GM12878 (cell line): ENCODE measurements around the gene GPATCH2L. TPM values are rescaled to one million over a fixed set of nuclear protein-coding genes. Genes with fewer than 3 reads are reported as not detected.

ENCODE experiments used
- ATAC-seq: fragments of 200-7000 bp; cut with Tn5 transposase; 3 replicates; pipeline ENCODE4 v1.9.1; 2020; ENCODE audit warnings: mild to moderate bottlenecking, moderate library complexity
- BruUV-seq: library from RNA; stranded (reverse); fragments of 400-500 nt; replicated peaks from 2 replicates; lab custom pipeline; 2021; lab: Mats Ljungman, UMichigan
- CTCF ChIA-PET: fragments of 300-600 bp; sonication (Branson Sonifier 250); formaldehyde crosslinking; extraction: SDS; loops from one replicate; lab custom pipeline; 2021; ENCODE audit warnings: inconsistent platforms; lab: Yijun Ruan, JAX
- POLR2A ChIA-PET: fragments of 350-600 bp; formaldehyde crosslinking; extraction: SDS; loops from one replicate; lab custom pipeline; 2021; ENCODE audit warnings: inconsistent platforms; lab: Charles Lee
- RAD21 ChIA-PET: fragments of 300-600 bp; sonication (Branson Sonifier 250); formaldehyde crosslinking; loops from one replicate; lab custom pipeline; 2023; ENCODE audit warnings: antibody characterized with exemption; ENCODE audit not compliant: unreplicated experiment; lab: Charles Lee
- SMC1A ChIA-PET: fragments of 300-600 bp; sonication (Branson Sonifier 250); formaldehyde crosslinking; loops from one replicate; lab custom pipeline; 2023; ENCODE audit not compliant: unreplicated experiment, uncharacterized antibody; lab: Charles Lee
- DNase-seq: peaks from one replicate; pipeline ENCODE4 v3.0.0-alpha.2; 2011; ENCODE audit warnings: low read depth, low spot score
- FAIRE-seq: peaks from 3 replicates; lab custom pipeline; 2011; peaks lifted over from hg19 to GRCh38; lab: Jason Lieb, UNC
- H2AFZ ChIP-seq: 2 replicates; pipeline ENCODE4 v1.6.0; 2011; ENCODE audit warnings: low read depth, low read length, control low read depth; ENCODE audit not compliant: control insufficient read depth
- H3K27ac ChIP-seq: 2 replicates; pipeline ENCODE4 v1.5.1; 2011; ENCODE audit warnings: control low read depth; ENCODE audit not compliant: control insufficient read depth, insufficient read depth
- H3K27me3 ChIP-seq, 2 experiments: replicated peaks in 1 of 2; 2 replicates each; pipeline versions ENCODE4 v1.6.0 to v1.6.1; 2011; ENCODE audit warnings: low read length in 1 of 2; ENCODE audit not compliant: control insufficient read depth in 2 of 2, insufficient read depth in 2 of 2
- H3K36me3 ChIP-seq, 2 experiments: 2 replicates each; pipeline ENCODE4 v1.5.1; 2011; ENCODE audit warnings: low read length in 1 of 2; ENCODE audit not compliant: control insufficient read depth in 2 of 2, insufficient read depth in 2 of 2
- H3K4me1 ChIP-seq: 2 replicates; pipeline ENCODE4 v1.6.1; 2011; ENCODE audit warnings: mild to moderate bottlenecking, low read length, moderate library complexity, mixed read lengths; ENCODE audit not compliant: control insufficient read depth, insufficient read depth
- H3K4me2 ChIP-seq: 2 replicates; pipeline ENCODE4 v1.6.0; 2011; ENCODE audit warnings: control low read depth; ENCODE audit not compliant: control insufficient read depth, insufficient read depth
- H3K4me3 ChIP-seq: fragments of 200-600 bp; sonication (generic); 2 replicates; pipeline ENCODE4 v1.5.1; 2016
- H3K79me2 ChIP-seq: 2 replicates; pipeline ENCODE4 v1.6.0; 2011; ENCODE audit warnings: low read length; ENCODE audit not compliant: control insufficient read depth, insufficient read depth
- H3K9ac ChIP-seq: 2 replicates; pipeline ENCODE4 v1.8.0; 2011; ENCODE audit warnings: low read length, control low read depth, mixed read lengths; ENCODE audit not compliant: control insufficient read depth, insufficient read depth
- H3K9me3 ChIP-seq: replicated peaks from 3 replicates; pipeline ENCODE4 v1.5.1; 2011; ENCODE audit warnings: mild to moderate bottlenecking, low read length; ENCODE audit not compliant: control insufficient read depth, insufficient read depth
- H4K20me1 ChIP-seq: 2 replicates; pipeline ENCODE4 v1.6.0; 2011; ENCODE audit not compliant: control insufficient read depth, insufficient read depth
- BCL11A ChIP-seq: IDR thresholded peaks from 2 replicates; pipeline ENCODE4 v1.6.1; 2011; ENCODE audit warnings: low read depth, low read length
- CEBPZ ChIP-seq: fragments of 150-350 bp; IDR thresholded peaks from 2 replicates; pipeline ENCODE4 v1.6.1; 2016; ENCODE audit warnings: low read depth, low read length
- CREM ChIP-seq: IDR thresholded peaks from 2 replicates; pipeline ENCODE4 v1.6.1; 2014; ENCODE audit warnings: antibody characterized with exemption, low read depth
- GABPA ChIP-seq: IDR thresholded peaks from 2 replicates; pipeline ENCODE4 v1.6.1; 2014; ENCODE audit warnings: antibody characterized with exemption, low read depth, mild to moderate bottlenecking, inconsistent platforms
- GATAD2B ChIP-seq: fragments of 450-650 bp; conservative IDR thresholded peaks from 2 replicates; pipeline ENCODE4 v1.6.1; 2017; ENCODE audit warnings: low read depth, mild to moderate bottlenecking, moderate library complexity
- JUND ChIP-seq: IDR thresholded peaks from 2 replicates; pipeline ENCODE4 v1.6.1; 2012; ENCODE audit warnings: low read depth, mild to moderate bottlenecking, low read length, improper control_type of control experiment, moderate library complexity
- MEF2B ChIP-seq: fragments of 450-650 bp; IDR thresholded peaks from 2 replicates; pipeline ENCODE4 v1.6.1; 2018; ENCODE audit warnings: mild to moderate bottlenecking, moderate library complexity; ENCODE audit not compliant: partially characterized antibody, poor library complexity, severe bottlenecking
- MTA3 ChIP-seq: IDR thresholded peaks from 2 replicates; pipeline ENCODE4 v1.6.1; 2012; ENCODE audit warnings: low read length, inconsistent platforms, borderline replicate concordance
- MYB ChIP-seq: fragments of 150-350 bp; IDR thresholded peaks from 2 replicates; pipeline ENCODE4 v1.6.1; 2014; ENCODE audit warnings: mild to moderate bottlenecking, low read depth, low read length, borderline replicate concordance
- STAT3 ChIP-seq: IDR thresholded peaks from 2 replicates; pipeline ENCODE4 v1.6.1; 2011; ENCODE audit warnings: low read depth, low read length, improper control_type of control experiment
- TCF7 ChIP-seq: IDR thresholded peaks from 2 replicates; pipeline ENCODE4 v1.6.1; 2014; ENCODE audit warnings: antibody characterized with exemption, borderline replicate concordance
- ZNF592 ChIP-seq: fragments of 450-650 bp; IDR thresholded peaks from 2 replicates; pipeline ENCODE4 v1.6.1; 2017; ENCODE audit warnings: mild to moderate bottlenecking, moderate library complexity
- WGBS: methylation state at CpG from one replicate; pipeline ENCODE4 v1.1.6; 2016; ENCODE audit warnings: low lambda C conversion rate; ENCODE audit not compliant: insufficient replicate concordance, insufficient coverage; ENCODE audit errors: missing lambda C conversion rate; 5-methylcytosine and 5-hydroxymethylcytosine counted together
- in situ Hi-C: fragments of 300-500 bp; cut with MboI; formaldehyde crosslinking; loops from 9 replicates; pipeline ENCODE4 v1.14.3; 2018; ENCODE audit warnings: mixed read lengths
- intact Hi-C: fragments of 100-400 bp; cut with micrococcal nuclease; formaldehyde crosslinking; loops from one replicate; pipeline ENCODE4 v1.14.2; 2022; ENCODE audit not compliant: unreplicated experiment
- polyA plus RNA-seq, 11 experiments: library from polyadenylated mRNA; depleted of rRNA in 4 of 11; unstranded in 6 of 11; stranded (reverse) in 5 of 11; fragments of >200 nt; fragmentation: Nextera tagmentation in 4 of 11; fragmentation: Illumina TruSeq in 1 of 11; extraction: Ambion mirVana in 4 of 11; extraction: Trizol in 1 of 11; gene quantifications; 1 replicate in 1 of 11; 2 replicates in 10 of 11; pipeline versions ENCODE4 v1.2.1 to v1.2.3, GENCODE V29; 2011 to 2016; ENCODE audit warnings: inconsistent platforms in 2 of 11, missing spikeins in 2 of 11, low read depth in 1 of 11
- total RNA-seq, 4 experiments: library from RNA; depleted of rRNA in 3 of 4; stranded (reverse); fragments of >200 nt in 3 of 4; fragmentation: Illumina TruSeq in 1 of 4; extraction: Trizol in 1 of 4; gene quantifications; 2 replicates each; pipeline versions ENCODE4 v1.2.1 to v1.2.3, GENCODE V29; 2013 to 2021
- TF ChIP-seq, protein P1 (sequence below): fragments of 450-650 bp; formaldehyde crosslinking; IDR thresholded peaks from 2 replicates; pipeline ENCODE4 v1.4.0; 2020; ENCODE audit warnings: mild to moderate bottlenecking, moderate library complexity

GPATCH2L gene
- total and polyA plus RNA-seq, 10 of the 15 experiments (the other 5 are each of a cell fraction or from before 2014, with no cell fraction given), result 9.1 to 50.9 (median 24.4) TPM

GRCh38 chr14:76212242-76212641 lies 60.5 kb downstream of the GPATCH2L start:
- 92% methylated on average over 3 of the region's 3 CpGs for WGBS
- Histone ChIP-seq H3K4me1 (no peaks in the 10 kb centered on the region), H3K9ac (no peak overlapping the region), H3K4me2 (no peak overlapping the region), H3K27me3 (no peaks in the 10 kb centered on the region), H3K36me3 (no peaks in the 10 kb centered on the region), H3K79me2 (no peaks in the 10 kb centered on the region), H2AFZ (no peak overlapping the region), H3K9me3 (no peaks in the 10 kb centered on the region; the same call in 1 of the 3 replicates), H3K27ac (no peak overlapping the region), H3K4me3 (no peak overlapping the region), H4K20me1 (no peaks in the 10 kb centered on the region)
- ChIA-PET POLR2A (interaction anchor here (1.5 kb wide), 1 partner anchor 18 kb away, joined by 4 read pairs; no protein-coding TSS in a partner anchor), CTCF (interaction anchor here (1.1 kb wide), 1 partner anchor 140 kb away, joined by 4 read pairs; no protein-coding TSS in a partner anchor), RAD21 (interaction anchor here (0.6 kb wide), 1 partner anchor 139 kb away, joined by 3 read pairs; no protein-coding TSS in a partner anchor), SMC1A (no interaction called here)
- FAIRE-seq (no peak), ATAC-seq (no peak), DNase-seq (no peak)
- in situ Hi-C loops (no loop called here), intact Hi-C loops (no loop called here)
- TF ChIP-seq CEBPZ, result no peak
- no peak for TF ChIP-seq GABPA
- TF ChIP-seq STAT3, result no peak
- TF ChIP-seq CREM, result no peak
- no peak for TF ChIP-seq GATAD2B
- no peak for TF ChIP-seq TCF7
- no peak for TF ChIP-seq MEF2B
- no peak for TF ChIP-seq MYB
- TF ChIP-seq, protein P1, sequence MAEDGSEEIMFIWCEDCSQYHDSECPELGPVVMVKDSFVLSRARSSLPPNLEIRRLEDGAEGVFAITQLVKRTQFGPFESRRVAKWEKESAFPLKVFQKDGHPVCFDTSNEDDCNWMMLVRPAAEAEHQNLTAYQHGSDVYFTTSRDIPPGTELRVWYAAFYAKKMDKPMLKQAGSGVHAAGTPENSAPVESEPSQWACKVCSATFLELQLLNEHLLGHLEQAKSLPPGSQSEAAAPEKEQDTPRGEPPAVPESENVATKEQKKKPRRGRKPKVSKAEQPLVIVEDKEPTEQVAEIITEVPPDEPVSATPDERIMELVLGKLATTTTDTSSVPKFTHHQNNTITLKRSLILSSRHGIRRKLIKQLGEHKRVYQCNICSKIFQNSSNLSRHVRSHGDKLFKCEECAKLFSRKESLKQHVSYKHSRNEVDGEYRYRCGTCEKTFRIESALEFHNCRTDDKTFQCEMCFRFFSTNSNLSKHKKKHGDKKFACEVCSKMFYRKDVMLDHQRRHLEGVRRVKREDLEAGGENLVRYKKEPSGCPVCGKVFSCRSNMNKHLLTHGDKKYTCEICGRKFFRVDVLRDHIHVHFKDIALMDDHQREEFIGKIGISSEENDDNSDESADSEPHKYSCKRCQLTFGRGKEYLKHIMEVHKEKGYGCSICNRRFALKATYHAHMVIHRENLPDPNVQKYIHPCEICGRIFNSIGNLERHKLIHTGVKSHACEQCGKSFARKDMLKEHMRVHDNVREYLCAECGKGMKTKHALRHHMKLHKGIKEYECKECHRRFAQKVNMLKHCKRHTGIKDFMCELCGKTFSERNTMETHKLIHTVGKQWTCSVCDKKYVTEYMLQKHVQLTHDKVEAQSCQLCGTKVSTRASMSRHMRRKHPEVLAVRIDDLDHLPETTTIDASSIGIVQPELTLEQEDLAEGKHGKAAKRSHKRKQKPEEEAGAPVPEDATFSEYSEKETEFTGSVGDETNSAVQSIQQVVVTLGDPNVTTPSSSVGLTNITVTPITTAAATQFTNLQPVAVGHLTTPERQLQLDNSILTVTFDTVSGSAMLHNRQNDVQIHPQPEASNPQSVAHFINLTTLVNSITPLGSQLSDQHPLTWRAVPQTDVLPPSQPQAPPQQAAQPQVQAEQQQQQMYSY (CRISPR knock-in tag), result no peak
- TF ChIP-seq MTA3, result no peak
- TF ChIP-seq JUND, result no peak
- no peak for TF ChIP-seq BCL11A
- TF ChIP-seq ZNF592, result no peak
- BruUV-seq, result TSS peak; percentile 13
